ENCODE data around the gene MAGEB16.

The MAGEB16 gene

GRCh38 chrX:35798042-35798441 lies at the start of gene MAGEB16:
MAGEB16 (plus strand) TSS chrX:35798342; CDS start chrX:35802197, 3,855 bp downstream.
- DNase-seq = no peak

DNA sequence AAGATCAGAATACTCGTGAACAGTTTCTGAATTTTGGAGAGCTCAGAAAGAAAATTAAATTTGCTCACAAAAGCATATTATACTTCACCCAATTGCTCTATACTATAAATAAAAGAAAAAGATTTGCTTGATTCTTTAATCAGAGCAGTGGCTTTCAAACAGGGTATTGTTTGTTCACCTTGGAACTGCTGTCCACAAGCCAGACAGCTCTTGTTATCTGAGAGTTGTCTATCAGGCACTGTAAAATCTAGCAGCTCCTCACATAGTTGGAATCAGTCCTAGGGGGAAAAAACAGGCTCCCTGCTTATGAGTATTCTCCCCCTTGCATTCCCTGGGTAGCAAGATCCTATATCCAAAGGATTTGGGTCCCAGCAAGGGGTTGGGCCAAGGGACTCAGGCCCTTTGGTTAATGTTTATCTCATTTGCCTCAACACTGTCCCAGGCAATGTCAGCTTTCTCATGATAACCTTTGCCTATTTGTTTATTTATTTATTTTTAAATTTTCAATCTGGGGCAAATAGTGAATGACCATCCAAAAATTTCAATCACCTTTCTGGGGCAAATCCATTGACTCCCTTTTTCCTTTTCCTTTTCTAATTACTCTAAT lies 24.1 kb upstream of the MAGEB16 start:
- DNase-seq = no peak

DNA sequence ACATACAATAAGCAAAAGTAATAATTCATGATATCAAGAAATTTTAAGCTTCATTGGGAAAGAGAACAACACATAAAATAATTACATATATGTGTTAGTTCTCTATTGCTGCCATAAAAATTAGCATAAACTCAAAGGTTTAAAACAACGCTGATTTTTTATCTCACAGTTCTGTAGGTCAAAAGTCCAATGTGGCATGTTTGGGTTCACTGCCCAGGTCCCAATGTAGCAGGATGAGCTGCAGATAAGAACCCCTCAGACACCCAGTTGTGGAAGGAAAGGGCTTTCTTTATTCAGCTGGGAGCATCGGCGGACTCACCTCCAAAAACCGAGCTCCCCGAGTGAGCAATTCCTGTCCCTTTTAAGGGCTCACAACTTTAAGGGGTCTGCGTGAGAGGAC lies 13.1 kb upstream of the MAGEB16 start:
- no peak for DNase-seq

DNA sequence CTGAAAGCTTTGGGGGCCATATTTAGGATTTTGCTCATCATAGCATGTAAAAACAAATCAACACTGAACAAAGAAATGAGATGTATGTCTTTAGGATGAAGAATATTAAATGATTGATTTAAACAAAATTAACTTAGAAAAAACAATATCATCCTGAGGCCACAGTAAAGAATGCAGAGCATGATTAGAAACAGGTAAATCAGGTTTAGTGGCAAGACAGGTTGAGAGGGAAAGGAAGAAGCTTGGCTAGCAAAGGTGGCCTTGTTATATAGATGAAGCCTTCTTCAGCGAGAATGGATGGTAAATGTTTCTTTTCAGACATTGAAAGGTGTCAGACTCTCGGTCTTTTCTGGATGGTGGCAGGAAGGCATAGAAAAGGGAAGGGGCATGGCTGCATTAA lies 11.9 kb upstream of the MAGEB16 start:
- no peak for DNase-seq

- no peak for DNase-seq
Measured at GRCh38 chrX:35787867-35788266, 10.3 kb upstream of the MAGEB16 start.

DNA sequence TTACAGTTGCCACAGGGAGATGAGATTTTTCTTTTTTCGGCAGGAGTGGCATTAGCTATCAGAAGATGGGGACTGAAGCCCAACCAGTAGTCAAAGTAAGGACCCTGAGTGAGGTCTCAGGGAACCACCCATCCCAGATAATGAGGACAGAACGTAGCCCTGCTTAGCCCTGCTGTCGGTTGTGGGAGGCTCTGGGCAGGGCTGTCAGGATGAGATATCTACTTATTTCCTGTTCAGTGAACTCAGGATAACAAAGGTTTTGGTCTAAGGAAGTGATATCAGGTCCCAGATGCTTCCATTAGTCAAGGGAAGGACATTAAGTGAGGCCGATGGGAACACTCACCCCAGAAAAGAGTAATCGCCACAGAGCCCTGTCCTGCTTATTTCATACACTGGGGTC lies 2.3 kb downstream of the MAGEB16 start:
- no peak for DNase-seq

DNA sequence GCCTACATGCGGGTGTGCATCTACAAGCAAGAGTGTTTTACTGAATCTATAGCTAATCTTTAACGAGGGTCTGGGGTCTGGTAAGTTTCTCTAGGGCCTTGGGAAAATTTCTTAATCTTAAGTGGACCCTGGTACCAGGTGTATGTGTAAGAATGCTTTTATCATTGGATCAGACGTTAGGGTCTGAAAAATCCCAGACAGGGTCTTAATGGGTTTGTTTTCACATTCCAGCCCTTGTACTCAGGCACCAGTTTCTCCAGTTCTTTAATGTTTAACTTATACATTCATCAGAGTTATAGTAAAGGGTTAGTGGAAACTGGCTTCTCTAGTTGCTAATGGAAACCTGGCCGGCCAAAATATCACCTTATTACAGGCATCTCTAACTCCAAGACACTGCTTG lies 11.6 kb downstream of the MAGEB16 start:
- DNase-seq = no peak

GRCh38 chrX:35819241-35819640 lies 21.1 kb downstream of the MAGEB16 start:
- DNase-seq = no peak

DNA sequence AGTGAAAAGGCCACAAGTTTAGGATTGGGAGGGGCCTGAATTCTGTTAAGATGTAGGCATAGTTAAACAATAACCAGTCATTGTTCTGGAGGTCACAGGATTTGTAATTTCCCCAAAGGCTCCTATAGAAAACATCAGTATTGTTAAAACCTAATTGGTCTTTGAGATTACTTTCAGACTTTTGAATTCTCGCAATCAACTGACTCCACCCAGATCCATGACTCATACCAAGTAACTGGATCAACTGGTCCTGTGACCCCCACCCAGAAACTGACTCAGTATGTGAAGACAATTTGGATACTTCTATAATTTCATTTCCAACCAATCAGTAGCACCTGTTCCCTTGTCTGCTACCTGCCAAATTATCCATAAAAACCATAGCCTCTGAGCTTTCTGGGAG lies 28.4 kb downstream of the MAGEB16 start:
- no peak for DNase-seq

DNA sequence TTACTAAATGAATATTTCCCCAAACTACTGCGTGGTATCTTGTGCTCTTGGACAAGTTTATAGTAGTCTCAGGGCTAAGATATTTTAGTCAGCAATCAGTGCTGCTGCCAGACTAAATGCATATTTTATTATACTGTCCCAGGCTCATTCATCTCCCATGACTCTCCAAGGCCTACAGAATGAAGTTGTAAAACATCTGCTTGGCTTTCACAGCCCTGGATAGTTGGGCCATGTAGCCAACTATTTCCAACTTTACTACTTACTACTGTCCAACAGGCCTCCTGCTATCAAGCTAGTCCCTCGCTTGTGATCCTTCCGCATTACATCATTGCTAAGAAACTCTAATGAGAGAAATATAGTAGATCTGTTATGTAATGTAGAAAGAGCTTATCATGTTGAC lies 31.4 kb downstream of the MAGEB16 start:
- DNase-seq = no peak

DNA sequence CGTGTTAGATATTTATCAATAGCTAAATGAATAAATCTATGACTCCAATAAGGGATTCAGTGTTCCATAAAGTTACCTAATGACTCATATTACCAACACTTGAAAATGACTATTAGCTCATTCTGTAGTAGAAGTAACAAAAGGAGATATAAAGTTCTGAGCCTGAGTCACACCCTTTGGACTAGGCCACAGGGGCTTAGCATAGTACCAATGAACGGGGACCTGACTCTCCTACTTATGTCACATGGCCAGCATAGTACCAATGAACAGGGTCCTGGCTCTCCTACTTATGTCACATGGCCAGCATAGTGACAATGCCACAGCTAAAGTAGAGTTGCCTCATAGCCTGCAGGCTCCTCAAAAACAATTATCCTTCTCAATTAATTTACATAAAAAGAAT lies 43.7 kb downstream of the MAGEB16 start:
- no peak for DNase-seq

DNA sequence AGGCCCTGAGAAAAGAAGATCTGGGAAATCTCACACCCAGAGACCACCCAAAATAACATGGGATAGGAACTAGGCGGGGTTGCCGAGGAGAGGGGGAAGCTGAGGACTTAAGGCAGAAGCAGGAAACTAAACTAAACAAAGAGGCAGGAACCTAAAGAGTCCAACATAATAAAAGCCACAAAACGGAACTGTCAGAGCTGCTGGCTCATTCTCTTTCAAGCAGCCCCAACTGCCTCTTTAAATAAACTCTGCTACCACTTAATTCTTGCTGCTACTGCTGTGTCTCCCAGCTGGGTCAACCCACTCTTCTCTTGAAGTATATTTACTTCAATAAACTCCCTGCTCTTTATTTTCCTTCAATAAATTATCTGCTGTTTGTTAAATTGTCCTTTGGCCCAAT lies 44.5 kb downstream of the MAGEB16 start:
- no peak for DNase-seq

- no peak for DNase-seq
Measured at GRCh38 chrX:35847736-35848135, 49.6 kb downstream of the MAGEB16 start.

Measured in activated CD4-positive, alpha-beta T cell treated with anti-CD3 and anti-CD28 coated beads, Interleukin-10, Interleukin-2, amounts not matched to agents 100 ng/mL and 50 ng/mL, durations not matched to agents 16 hours and 8 hours (primary cell).